Thyroid gland (tissue), 4 donors: Measurements from ENCODE around the gene XG. TPM values are rescaled to one million over a fixed set of nuclear protein-coding genes. Genes with fewer than 3 reads are reported as not detected.

Experiments used
- DNase-seq, 2 donors: peaks; one replicate each; pipeline ENCODE4 v3.0.0-alpha.2; 2019
- H3K27ac ChIP-seq, 3 donors: fragments of 200-600 bp; sonication (generic); 1 replicate in 2 of 3; 2 replicates in 1 of 3; pipeline ENCODE4 v1.5.1; 2016 to 2019; ENCODE audit warnings: mild to moderate bottlenecking in 1 of 3, moderate library complexity in 1 of 3
- H3K27me3 ChIP-seq: fragments of 200-600 bp; sonication (generic); one replicate; pipeline ENCODE4 v1.5.1; 2019
- H3K36me3 ChIP-seq, 2 donors: fragments of 200-600 bp; sonication (generic); one replicate each; pipeline ENCODE4 v1.5.1; 2016 to 2019
- H3K4me1 ChIP-seq, 2 donors: fragments of 200-600 bp; sonication (generic); one replicate each; pipeline ENCODE4 v1.5.1; 2017 to 2019
- H3K4me3 ChIP-seq, 3 donors: fragments of 200-600 bp; sonication (generic); replicated peaks in 1 of 3; 1 replicate in 2 of 3; 2 replicates in 1 of 3; pipeline ENCODE4 v1.5.1; 2016; ENCODE audit warnings: mild to moderate bottlenecking in 1 of 3
- H3K9me3 ChIP-seq: fragments of 200-600 bp; sonication (generic); one replicate; pipeline ENCODE4 v1.5.1; 2017
- POLR2A ChIP-seq, 2 donors: fragments of 450-650 bp; IDR thresholded peaks; one replicate each; pipeline ENCODE4 v1.6.1; 2017; ENCODE audit warnings: antibody characterized with exemption in 2 of 2, mild to moderate bottlenecking in 2 of 2, moderate library complexity in 1 of 2
- WGBS, 2 donors: methylation state at CpG; one replicate each; pipeline ENCODE4 v1.1.5; 2017; 5-methylcytosine and 5-hydroxymethylcytosine counted together
- intact Hi-C: fragments of 100-400 bp; cut with DNase I; formaldehyde crosslinking; loops from one replicate; pipeline ENCODE4 v1.15.1; 2023
- total RNA-seq, 4 donors: library from RNA; depleted of rRNA; stranded (reverse); fragments of >200 nt; gene quantifications; one replicate each; pipeline ENCODE4 v1.2.3, GENCODE V29; 2016
- TF ChIP-seq, protein P1 (sequence below), 6 experiments: fragments of 200-600 bp in 3 of 6; fragments of 450-650 bp in 3 of 6; sonication (generic) in 3 of 6; IDR thresholded peaks; one replicate each; pipeline ENCODE4 v1.5.1; 2016 to 2019; ENCODE audit warnings: antibody characterized with exemption in 6 of 6, mild to moderate bottlenecking in 2 of 6, inconsistent platforms in 1 of 6, moderate library complexity in 1 of 6

Gene XG
- total RNA-seq, 4 donors from 2014 or later, result 0.68 to 4.7 (median 2.4) TPM

DNA sequence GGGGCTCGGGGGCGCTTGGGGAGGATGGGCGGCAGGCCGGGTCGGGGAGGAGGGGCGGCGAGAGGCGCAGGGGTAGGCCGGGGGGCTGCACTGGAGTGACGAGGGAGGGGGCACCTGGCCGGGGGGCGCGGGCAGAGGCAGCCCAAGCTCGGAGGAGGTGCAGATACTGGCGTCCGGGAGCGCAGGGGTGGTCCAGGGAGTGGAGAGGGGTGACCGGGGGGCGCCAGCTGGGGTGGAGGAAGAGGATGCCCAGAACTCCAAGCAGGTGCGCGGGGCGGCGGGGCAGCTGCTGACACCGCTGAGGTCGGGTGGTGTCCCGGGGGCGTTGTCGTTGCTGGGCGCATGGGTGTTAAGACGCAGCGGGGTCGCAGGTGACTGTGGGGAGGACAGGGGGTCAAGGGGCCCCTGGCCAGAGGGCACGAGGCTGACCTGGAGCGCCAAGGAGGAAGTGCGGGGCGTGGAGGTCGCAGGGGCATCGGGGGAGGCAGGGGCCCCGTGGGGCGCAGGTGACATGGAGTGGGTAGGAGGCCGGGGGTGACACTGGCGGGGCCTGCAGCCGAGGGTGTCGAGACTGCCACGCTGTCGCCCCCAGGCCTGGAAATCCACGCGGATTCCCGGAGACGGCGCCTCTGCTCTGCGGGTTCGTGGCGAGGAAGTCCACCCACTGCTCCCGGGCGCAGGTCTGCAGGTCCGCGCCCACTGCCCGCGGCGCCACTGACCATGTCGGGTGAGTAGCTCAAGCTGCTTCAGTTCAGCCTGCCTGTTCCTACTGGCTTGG lies 77.8 kb downstream of the XG start:
- no peak for TF ChIP-seq POLR2A (IDR thresholded peaks at IDR 0.05)
- TF ChIP-seq, protein P1, sequence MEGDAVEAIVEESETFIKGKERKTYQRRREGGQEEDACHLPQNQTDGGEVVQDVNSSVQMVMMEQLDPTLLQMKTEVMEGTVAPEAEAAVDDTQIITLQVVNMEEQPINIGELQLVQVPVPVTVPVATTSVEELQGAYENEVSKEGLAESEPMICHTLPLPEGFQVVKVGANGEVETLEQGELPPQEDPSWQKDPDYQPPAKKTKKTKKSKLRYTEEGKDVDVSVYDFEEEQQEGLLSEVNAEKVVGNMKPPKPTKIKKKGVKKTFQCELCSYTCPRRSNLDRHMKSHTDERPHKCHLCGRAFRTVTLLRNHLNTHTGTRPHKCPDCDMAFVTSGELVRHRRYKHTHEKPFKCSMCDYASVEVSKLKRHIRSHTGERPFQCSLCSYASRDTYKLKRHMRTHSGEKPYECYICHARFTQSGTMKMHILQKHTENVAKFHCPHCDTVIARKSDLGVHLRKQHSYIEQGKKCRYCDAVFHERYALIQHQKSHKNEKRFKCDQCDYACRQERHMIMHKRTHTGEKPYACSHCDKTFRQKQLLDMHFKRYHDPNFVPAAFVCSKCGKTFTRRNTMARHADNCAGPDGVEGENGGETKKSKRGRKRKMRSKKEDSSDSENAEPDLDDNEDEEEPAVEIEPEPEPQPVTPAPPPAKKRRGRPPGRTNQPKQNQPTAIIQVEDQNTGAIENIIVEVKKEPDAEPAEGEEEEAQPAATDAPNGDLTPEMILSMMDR (IDR thresholded peaks at IDR 0.05), result no peak
- intact Hi-C loops, result no loop called here
- WGBS, 2 donors, result 7 to 15% methylated on average over 3 to 8 of the region's 62 CpGs
- Histone ChIP-seq H3K4me3 (peak overlapping the region in 1 of 3 donors; percentile 28), H3K36me3 (no peaks in the 10 kb centered on the region), H3K27me3 (no peaks in the 10 kb centered on the region), H3K4me1 (peaks cover 0 to 14% of the 10 kb centered on the region in 2 donors), H3K27ac (no peak overlapping the region), H3K9me3 (no peaks in the 10 kb centered on the region)
- peak in 1 of 2 donors; percentile 2 for DNase-seq

DNA sequence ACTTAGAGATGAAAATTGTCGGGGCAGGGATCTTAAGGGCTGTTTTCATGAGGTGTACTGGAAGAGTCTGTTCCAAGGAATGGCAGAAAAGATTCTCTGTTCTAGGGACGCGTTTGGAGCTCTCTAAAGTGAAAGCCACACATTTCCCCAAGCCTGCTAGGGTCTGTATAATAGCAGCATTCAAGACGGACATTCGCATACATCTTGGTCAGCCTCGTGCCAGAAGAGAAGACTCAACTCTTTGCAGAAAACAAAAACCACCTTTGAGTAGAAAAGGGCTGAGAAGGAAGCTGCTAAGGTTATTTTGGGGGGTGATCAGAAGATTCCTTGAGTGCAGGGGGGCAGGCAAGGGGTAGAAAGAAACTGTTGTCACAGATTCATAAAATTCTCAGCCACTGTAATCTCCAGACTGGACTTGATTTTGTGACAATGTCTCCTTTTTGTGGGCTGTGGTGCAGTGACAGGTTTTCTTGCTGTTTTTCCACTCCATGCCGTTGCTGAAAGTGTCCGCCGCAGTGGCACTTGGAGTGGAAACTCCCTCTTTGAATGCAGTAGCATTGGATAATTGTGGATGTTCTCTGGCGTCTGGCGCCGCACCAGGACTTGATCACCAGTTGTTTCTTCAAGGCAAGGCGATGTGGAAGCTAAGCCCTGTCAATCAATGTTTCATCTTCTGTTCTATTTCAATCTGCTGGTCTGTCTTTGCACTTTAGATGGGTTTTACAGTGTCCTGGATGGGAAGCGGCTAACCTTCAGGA lies 79.8 kb downstream of the XG start:
- no peak for DNase-seq

GRCh38 chrX:2837961-2838360 lies 86.1 kb downstream of the XG start:
- Histone ChIP-seq H3K27ac (no peak overlapping the region), H3K27me3 (no peaks in the 10 kb centered on the region), H3K4me3 (no peak overlapping the region), H3K36me3 (no peaks in the 10 kb centered on the region), H3K9me3 (no peaks in the 10 kb centered on the region), H3K4me1 (no peaks in the 10 kb centered on the region)
- TF ChIP-seq POLR2A (IDR thresholded peaks at IDR 0.05), result no peak
- TF ChIP-seq, protein P1 (IDR thresholded peaks at IDR 0.05), result no peak
- intact Hi-C loops, result no loop called here
- 94 to 98% methylated on average over 2 of the region's 2 CpGs for WGBS, 2 donors
- no peak for DNase-seq

More for the DNA sequence above, 79.8 kb downstream of the XG start:
- intact Hi-C loops, result no loop called here
- WGBS, 2 donors, result 93% methylated on average over 14 of the region's 14 CpGs
- no peaks in the 10 kb centered on the region for H3K9me3 ChIP-seq
- TF ChIP-seq POLR2A (IDR thresholded peaks at IDR 0.05), result no peak
- TF ChIP-seq, protein P1 (IDR thresholded peaks at IDR 0.05), result no peak
- H3K4me3 ChIP-seq, result no peak overlapping the region
- peaks cover 0 to 14% of the 10 kb centered on the region in 2 donors for H3K4me1 ChIP-seq
- no peaks in the 10 kb centered on the region for H3K27me3 ChIP-seq
- H3K36me3 ChIP-seq, result no peaks in the 10 kb centered on the region
- H3K27ac ChIP-seq, result no peak overlapping the region

DNA sequence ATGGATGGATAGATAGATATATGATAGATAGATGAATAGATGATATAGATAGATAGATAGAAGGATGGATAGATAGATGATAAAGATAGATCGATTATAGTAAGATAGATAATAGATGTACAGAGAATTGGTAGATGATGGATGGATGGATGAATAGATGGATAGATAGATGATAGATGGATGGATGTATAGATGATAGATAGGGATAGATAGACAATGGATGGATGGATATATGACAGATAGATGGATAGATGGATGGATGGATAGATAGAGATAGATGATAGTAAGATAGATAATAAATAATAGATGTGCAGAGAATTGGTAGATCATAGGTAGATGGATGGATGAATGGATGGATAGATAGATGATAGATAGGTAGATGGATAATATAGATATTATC lies 89.1 kb downstream of the XG start:
- Histone ChIP-seq H3K4me1 (no peaks in the 10 kb centered on the region), H3K27me3 (no peaks in the 10 kb centered on the region), H3K4me3 (no peak overlapping the region), H3K27ac (no peak overlapping the region), H3K36me3 (no peaks in the 10 kb centered on the region), H3K9me3 (no peaks in the 10 kb centered on the region)
- intact Hi-C loops, result no loop called here
- WGBS, 2 donors, result 85 to 94% methylated on average over 1 of the region's 1 CpG
- no peak for TF ChIP-seq POLR2A (IDR thresholded peaks at IDR 0.05)
- TF ChIP-seq, protein P1 (IDR thresholded peaks at IDR 0.05), result no peak
- no peak for DNase-seq

DNA sequence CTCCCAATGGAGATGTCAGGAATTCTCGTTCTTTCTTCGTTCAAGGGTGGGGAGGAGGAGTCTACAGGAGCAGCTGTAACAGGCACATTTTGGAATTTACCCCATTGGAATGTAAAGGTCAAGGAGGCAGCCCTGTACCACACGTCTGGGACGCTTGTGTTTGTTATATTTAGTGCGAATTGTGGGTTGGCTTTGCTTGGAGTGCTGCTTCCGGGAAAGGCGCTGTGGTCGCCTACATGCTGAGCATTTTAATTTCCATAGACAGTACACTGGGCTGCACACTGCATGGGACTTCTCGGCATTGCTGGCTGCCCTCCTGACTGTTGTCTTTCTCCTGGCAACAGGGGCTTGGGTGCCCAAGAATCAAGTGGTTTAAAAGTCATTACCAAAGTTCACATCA lies 89.7 kb downstream of the XG start:
- DNase-seq, result no peak
- TF ChIP-seq, protein P1 (IDR thresholded peaks at IDR 0.05), result no peak
- TF ChIP-seq POLR2A (IDR thresholded peaks at IDR 0.05), result no peak
- 58 to 77% methylated on average over 8 to 9 of the region's 9 CpGs for WGBS, 2 donors

More for the DNA sequence above, 89.7 kb downstream of the XG start:
- Histone ChIP-seq H3K27ac (no peak overlapping the region), H3K36me3 (no peaks in the 10 kb centered on the region), H3K9me3 (no peaks in the 10 kb centered on the region), H3K4me3 (no peak overlapping the region), H3K27me3 (no peaks in the 10 kb centered on the region), H3K4me1 (no peaks in the 10 kb centered on the region)
- intact Hi-C loops, result no loop called here
